HCT116 (cell line): ENCODE measurements around the gene EPC1.

Source experiments
- CEBPB ChIP-seq: IDR thresholded peaks from 2 replicates; pipeline ENCODE4 v1.6.1; 2012; ENCODE audit warnings: low read depth
- CTCF ChIP-seq, 3 experiments: fragments of 200-600 bp in 1 of 3; sonication (generic) in 1 of 3; IDR thresholded peaks in 2 of 3; conservative IDR thresholded peaks in 1 of 3; 2 replicates each; pipeline ENCODE4 v1.5.1; 2012 to 2017; ENCODE audit warnings: low read depth in 2 of 3, low read length in 2 of 3, antibody characterized with exemption in 1 of 3, borderline replicate concordance in 1 of 3, control low read depth in 1 of 3, mild to moderate bottlenecking in 1 of 3, mixed read lengths in 1 of 3, mixed run types in 1 of 3, moderate library complexity in 1 of 3; ENCODE audit not compliant: insufficient read depth in 1 of 3
- EGR1 ChIP-seq: IDR thresholded peaks from 2 replicates; pipeline ENCODE4 v1.6.1; 2012; ENCODE audit warnings: low read depth
- EZH2 ChIP-seq: fragments of 200-600 bp; sonication (generic); IDR thresholded peaks from 2 replicates; pipeline ENCODE4 v1.6.1; 2017; ENCODE audit warnings: antibody characterized with exemption, mixed run types
- EZH2phosphoT487 ChIP-seq: fragments of 200-600 bp; IDR thresholded peaks from 2 replicates; pipeline ENCODE4 v1.6.1; 2018; ENCODE audit warnings: antibody characterized with exemption, borderline replicate concordance
- FOSL1 ChIP-seq: IDR thresholded peaks from 2 replicates; pipeline ENCODE4 v1.6.1; 2012; ENCODE audit warnings: low read depth
- POLR2A ChIP-seq: IDR thresholded peaks from 2 replicates; pipeline ENCODE4 v1.7.0; 2011; ENCODE audit warnings: borderline replicate concordance; ENCODE audit not compliant: insufficient read depth, insufficient read length; ENCODE audit errors: extremely low read depth
- POLR2AphosphoS5 ChIP-seq: IDR thresholded peaks from 2 replicates; pipeline ENCODE4 v1.6.1; 2011; ENCODE audit warnings: mild to moderate bottlenecking, low read depth, low read length, moderate library complexity
- RAD21 ChIP-seq: IDR thresholded peaks from 2 replicates; pipeline ENCODE4 v1.6.1; 2012; ENCODE audit warnings: low read depth, mild to moderate bottlenecking
- SP1 ChIP-seq: IDR thresholded peaks from 2 replicates; pipeline ENCODE4 v1.6.1; 2012; ENCODE audit warnings: low read depth
- SRF ChIP-seq: IDR thresholded peaks from 2 replicates; pipeline ENCODE4 v1.6.1; 2012; ENCODE audit warnings: low read depth
- TCF7L2 ChIP-seq: IDR thresholded peaks from 2 replicates; pipeline ENCODE4 v1.7.0; 2011; ENCODE audit warnings: borderline replicate concordance, inconsistent platforms; ENCODE audit not compliant: insufficient read depth, insufficient read length; ENCODE audit errors: extremely low read depth
- ZBTB33 ChIP-seq: IDR thresholded peaks from 2 replicates; pipeline ENCODE4 v1.6.1; 2011; ENCODE audit warnings: mild to moderate bottlenecking, low read length, moderate library complexity; ENCODE audit not compliant: insufficient replicate concordance; ENCODE audit errors: extremely low read depth
- ZFX ChIP-seq: fragments of 450-650 bp; IDR thresholded peaks from 2 replicates; pipeline ENCODE4 v1.6.1; 2017

GRCh38 chr10:32253276-32253675, 93.7 kb downstream of the EPC1 start:
- TF ChIP-seq CTCF (IDR thresholded peaks at IDR 0.05 in 2 of 3, conservative IDR thresholded peaks at IDR 0.05 in 1 of 3; ENCODE audit: borderline replicate concordance in 1 of 3, insufficient read depth in 1 of 3, low read depth in 2 of 3, low read length in 2 of 3) (no peak), CEBPB (no peak), EGR1 (no peak), EZH2 (no peak), SP1 (no peak), POLR2AphosphoS5 (no peak), ZFX (no peak), FOSL1 (no peak), POLR2A (no peak), TCF7L2 (no peak), EZH2phosphoT487 (no peak), RAD21 (no peak), SRF (no peak), ZBTB33 (no peak)
